AG04449 (cell line): Measurements from ENCODE around the gene LILRA1.
"Not testable (repeated sequence)": the region's sequence is repeated elsewhere in the genome, so short reads cannot be mapped to it uniquely, and the experiment has no call there.

Source experiments
- CTCF ChIA-PET: fragments of 350-600 bp; formaldehyde crosslinking; extraction: SDS; loops from one replicate; lab custom pipeline; 2021; ENCODE audit warnings: antibody characterized with exemption; lab: Yijun Ruan, JAX
- POLR2A ChIA-PET: fragments of 400-600, 350-600 bp; formaldehyde crosslinking; extraction: SDS; loops from one replicate; lab custom pipeline; 2020; ENCODE audit warnings: antibody characterized with exemption, inconsistent platforms; lab: Yijun Ruan, JAX
- DNase-seq: peaks from one replicate; pipeline ENCODE4 v3.0.0-alpha.2; 2010; ENCODE audit warnings: low read depth, low spot score
- H3K4me3 ChIP-seq: 2 replicates; pipeline ENCODE4 v1.5.1; 2011; ENCODE audit warnings: low read depth, mild to moderate bottlenecking, control low read depth, low read length
- CTCF ChIP-seq: IDR thresholded peaks from one replicate; pipeline ENCODE4 v1.5.1; 2011; ENCODE audit warnings: mild to moderate bottlenecking, moderate library complexity, low read length, control low read depth, inconsistent platforms; ENCODE audit not compliant: insufficient read depth; ENCODE audit errors: missing control alignments

The LILRA1 gene

GRCh38 chr19:54593445-54593844 lies at the start of gene LILRA1:
Gene LILRA1, plus strand, starts transcription at chr19:54593632. Its CDS starts 613 bp downstream, at chr19:54594245.
- H3K4me3 ChIP-seq, POLR2A ChIA-PET, DNase-seq, CTCF ChIA-PET: not testable (repeated sequence)

GRCh38 chr19:54548806-54549205 lies 44.6 kb upstream of the LILRA1 start:
- ChIA-PET CTCF (no interaction called here), POLR2A (no interaction called here)
- DNase-seq, result no peak
- H3K4me3 ChIP-seq, result no peak overlapping the region
- TF ChIP-seq CTCF, result no peak

GRCh38 chr19:54549224-54549623 lies 44.2 kb upstream of the LILRA1 start:
- H3K4me3 ChIP-seq, result no peak overlapping the region
- DNase-seq, result no peak
- CTCF ChIA-PET, result no interaction called here
- TF ChIP-seq CTCF, result no peak
- POLR2A ChIA-PET, result no interaction called here

- no peak for TF ChIP-seq CTCF
- no peak for DNase-seq
Observed at GRCh38 chr19:54551293-54551692, 42.1 kb upstream of the LILRA1 start.

GRCh38 chr19:54551950-54552912 lies 41.2 kb upstream of the LILRA1 start:
- H3K4me3 ChIP-seq, result no peak overlapping the region
- ChIA-PET POLR2A (no interaction called here), CTCF (no interaction called here)
- TF ChIP-seq CTCF, result no peak
- no peak for DNase-seq

More at GRCh38 chr19:54551293-54551692, 42.1 kb upstream of the LILRA1 start:
- no peak overlapping the region for H3K4me3 ChIP-seq
- ChIA-PET POLR2A (no interaction called here), CTCF (no interaction called here)

- ChIA-PET POLR2A (no interaction called here), CTCF (no interaction called here)
- no peak for TF ChIP-seq CTCF
- no peak for DNase-seq
- no peak overlapping the region for H3K4me3 ChIP-seq
Observed at GRCh38 chr19:54552913-54553310, 40.5 kb upstream of the LILRA1 start.
